MM.1S (cell line): ENCODE measurements around the gene TBC1D16.

Experiments
- CTCF ChIP-seq: fragments of 300-600 bp; sonication (generic); IDR thresholded peaks from 2 replicates; pipeline ENCODE4 v1.5.1; 2016; ENCODE audit warnings: antibody characterized with exemption, low read length, mixed read lengths
- EZH2 ChIP-seq: fragments of 300-600 bp; sonication (generic); optimal IDR thresholded peaks from 2 replicates; pipeline ENCODE3; 2017; ENCODE audit warnings: low read depth, mild to moderate bottlenecking, antibody characterized with exemption, low read length, mixed read lengths

- TF ChIP-seq CTCF (no peak), EZH2 (no peak)
Observed at GRCh38 chr17:79927688-79928501, 107.8 kb downstream of the TBC1D16 start.
